KMS-11 (cell line): ENCODE data around the gene SIN3B.

Source experiments
- H2AFZ ChIP-seq: fragments of 200-600 bp; sonication (generic); 2 replicates; pipeline ENCODE4 v1.6.1; 2016; ENCODE audit warnings: antibody characterized with exemption, mixed run types, low read depth
- H3K27ac ChIP-seq: fragments of 200-600 bp; sonication (generic); 2 replicates; pipeline ENCODE4 v1.6.1; 2016; ENCODE audit warnings: mild to moderate bottlenecking, mixed run types
- H3K27me3 ChIP-seq: fragments of 200-600 bp; sonication (generic); 2 replicates; pipeline ENCODE4 v1.6.1; 2017; ENCODE audit warnings: mild to moderate bottlenecking, low read depth, mixed run types, moderate library complexity; ENCODE audit not compliant: insufficient read depth
- H3K36me3 ChIP-seq: fragments of 200-600 bp; sonication (generic); 2 replicates; pipeline ENCODE4 v1.6.1; 2017; ENCODE audit warnings: mild to moderate bottlenecking, mixed run types; ENCODE audit not compliant: insufficient read depth
- H3K4me1 ChIP-seq: fragments of 200-600 bp; sonication (generic); 2 replicates; pipeline ENCODE4 v1.6.1; 2016; ENCODE audit warnings: mild to moderate bottlenecking, low read depth, mixed run types; ENCODE audit not compliant: poor library complexity, severe bottlenecking
- H3K4me2 ChIP-seq: fragments of 200-600 bp; sonication (generic); 2 replicates; pipeline ENCODE4 v1.7.0; 2016; ENCODE audit warnings: mild to moderate bottlenecking, mixed run types
- H3K4me3 ChIP-seq: fragments of 200-600 bp; sonication (generic); IDR thresholded peaks from 2 replicates; pipeline ENCODE4 v1.6.1; 2017; ENCODE audit warnings: low read depth, low read length, mixed read lengths; ENCODE audit not compliant: insufficient read depth
- H3K79me2 ChIP-seq: fragments of 200-600 bp; sonication (generic); 2 replicates; pipeline ENCODE4 v1.6.1; 2016; ENCODE audit warnings: low read depth, mixed run types; ENCODE audit not compliant: insufficient read depth
- H3K9ac ChIP-seq: fragments of 200-600 bp; sonication (generic); 2 replicates; pipeline ENCODE4 v1.6.1; 2016; ENCODE audit warnings: mild to moderate bottlenecking, mixed run types
- H4K20me1 ChIP-seq: fragments of 200-600 bp; sonication (generic); 2 replicates; pipeline ENCODE4 v1.6.1; 2016; ENCODE audit warnings: mild to moderate bottlenecking, mixed run types; ENCODE audit not compliant: insufficient read depth
- TF ChIP-seq, protein P1 (sequence below): fragments of 200-600 bp; sonication (generic); conservative IDR thresholded peaks from 2 replicates; pipeline ENCODE4 v1.6.1; 2017; ENCODE audit warnings: low read depth, mild to moderate bottlenecking, antibody characterized with exemption, low read length, moderate library complexity, mixed read lengths

Gene SIN3B

DNA sequence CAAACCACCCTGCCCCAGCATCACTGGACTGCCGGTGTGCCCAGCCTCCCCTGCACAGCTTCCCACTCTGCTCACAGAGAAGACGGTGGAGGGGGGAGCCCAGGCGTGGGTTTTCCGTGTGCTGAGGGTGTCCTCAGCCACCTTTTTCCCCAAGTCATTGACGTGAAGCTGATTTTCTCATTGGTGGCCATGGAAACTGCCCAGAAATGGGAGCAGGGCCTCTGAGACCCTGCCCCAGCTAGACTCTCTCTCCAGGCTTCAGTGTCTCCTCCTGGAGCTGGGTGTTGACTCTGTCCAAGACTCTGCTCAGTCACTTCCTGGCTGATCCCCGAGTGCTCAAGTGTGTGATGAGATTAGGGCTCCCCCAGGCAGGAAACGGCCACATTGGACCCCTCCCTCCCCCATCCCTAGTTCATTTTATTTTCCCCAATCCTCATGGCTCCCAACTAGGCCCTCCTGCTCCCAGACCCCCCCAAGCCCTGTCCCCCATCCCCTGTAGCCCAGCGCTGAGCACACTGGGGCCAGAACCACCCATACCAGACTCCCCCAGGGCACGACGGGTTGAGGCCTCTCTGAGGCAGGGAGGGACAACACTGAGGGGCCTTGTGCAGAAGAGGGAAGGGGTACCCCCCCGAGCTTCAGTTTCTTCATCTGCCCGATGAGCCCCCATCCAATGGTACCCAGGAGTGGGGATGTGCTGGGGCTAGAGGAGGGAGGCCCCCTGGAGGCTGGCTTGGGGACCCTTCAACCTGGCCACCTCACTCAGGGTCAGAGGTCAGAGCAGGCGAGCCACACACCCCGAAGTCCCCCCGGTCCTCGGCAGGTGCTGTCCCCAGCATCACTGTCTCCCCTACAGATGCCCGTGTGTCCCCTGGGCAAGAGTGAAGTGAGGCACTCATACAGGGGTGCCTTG, 58.4 kb downstream of the SIN3B start:
- no peak overlapping the region for H2AFZ ChIP-seq
- H3K4me3 ChIP-seq: no peak overlapping the region
- H3K36me3 ChIP-seq: no peaks in the 10 kb centered on the region
- no peaks in the 10 kb centered on the region for H3K27me3 ChIP-seq
- no peak overlapping the region for H3K9ac ChIP-seq
- peaks cover 74% of the 10 kb centered on the region for H3K4me1 ChIP-seq
- H4K20me1 ChIP-seq: no peaks in the 10 kb centered on the region
- TF ChIP-seq, protein P1, sequence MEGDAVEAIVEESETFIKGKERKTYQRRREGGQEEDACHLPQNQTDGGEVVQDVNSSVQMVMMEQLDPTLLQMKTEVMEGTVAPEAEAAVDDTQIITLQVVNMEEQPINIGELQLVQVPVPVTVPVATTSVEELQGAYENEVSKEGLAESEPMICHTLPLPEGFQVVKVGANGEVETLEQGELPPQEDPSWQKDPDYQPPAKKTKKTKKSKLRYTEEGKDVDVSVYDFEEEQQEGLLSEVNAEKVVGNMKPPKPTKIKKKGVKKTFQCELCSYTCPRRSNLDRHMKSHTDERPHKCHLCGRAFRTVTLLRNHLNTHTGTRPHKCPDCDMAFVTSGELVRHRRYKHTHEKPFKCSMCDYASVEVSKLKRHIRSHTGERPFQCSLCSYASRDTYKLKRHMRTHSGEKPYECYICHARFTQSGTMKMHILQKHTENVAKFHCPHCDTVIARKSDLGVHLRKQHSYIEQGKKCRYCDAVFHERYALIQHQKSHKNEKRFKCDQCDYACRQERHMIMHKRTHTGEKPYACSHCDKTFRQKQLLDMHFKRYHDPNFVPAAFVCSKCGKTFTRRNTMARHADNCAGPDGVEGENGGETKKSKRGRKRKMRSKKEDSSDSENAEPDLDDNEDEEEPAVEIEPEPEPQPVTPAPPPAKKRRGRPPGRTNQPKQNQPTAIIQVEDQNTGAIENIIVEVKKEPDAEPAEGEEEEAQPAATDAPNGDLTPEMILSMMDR: no peak
- peak overlapping the region; percentile 47; the same call in 1 of the 2 replicates for H3K4me2 ChIP-seq
- H3K27ac ChIP-seq: peak overlapping the region; percentile 60; the same call in 1 of the 2 replicates
- H3K79me2 ChIP-seq: 0 out of 2 replicates have a peak, but pooled peaks cover 12% of the 10 kb centered on the region

DNA sequence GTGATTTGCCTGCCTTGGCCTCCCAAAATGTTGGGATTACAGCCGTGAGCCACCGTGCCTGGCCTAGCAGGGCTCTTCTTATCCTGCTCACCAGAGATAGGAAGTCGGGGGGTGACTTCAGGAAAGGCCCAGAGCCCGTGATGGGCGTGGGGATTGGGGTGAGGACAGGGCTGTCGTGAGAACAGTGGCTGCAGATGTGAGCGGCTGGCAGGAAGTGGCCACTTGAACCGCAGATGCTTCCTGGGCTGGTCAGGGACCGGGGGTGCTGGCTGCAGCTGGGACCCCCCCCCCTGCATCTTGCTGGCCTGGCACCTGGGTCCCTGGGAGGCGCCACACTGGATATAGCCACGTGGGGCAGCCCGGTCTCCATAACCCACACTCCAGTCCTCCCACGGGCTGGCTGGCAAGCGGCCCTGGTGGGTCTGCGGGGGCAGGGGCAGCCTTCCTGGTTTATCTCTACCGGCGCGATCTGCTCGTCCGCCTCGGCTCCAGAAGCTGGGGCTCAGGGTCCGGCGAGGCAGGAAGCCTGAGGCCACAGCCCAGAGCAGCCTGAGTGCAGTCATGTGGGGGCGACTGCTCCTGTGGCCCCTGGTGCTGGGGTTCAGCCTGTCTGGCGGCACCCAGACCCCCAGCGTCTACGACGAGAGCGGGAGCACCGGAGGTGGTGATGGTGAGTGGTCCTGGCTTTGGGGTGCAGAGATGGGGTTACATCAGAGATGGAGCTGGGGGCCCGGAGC, 59.6 kb downstream of the SIN3B start, which contains the start of gene F2RL3:
TSS of gene F2RL3 (plus strand) at position 371 of the 737 bp plus-strand sequence. CDS start at position 562, 191 bp downstream.
- no peak within 1 kb of the TSS for H3K4me3 ChIP-seq

DNA sequence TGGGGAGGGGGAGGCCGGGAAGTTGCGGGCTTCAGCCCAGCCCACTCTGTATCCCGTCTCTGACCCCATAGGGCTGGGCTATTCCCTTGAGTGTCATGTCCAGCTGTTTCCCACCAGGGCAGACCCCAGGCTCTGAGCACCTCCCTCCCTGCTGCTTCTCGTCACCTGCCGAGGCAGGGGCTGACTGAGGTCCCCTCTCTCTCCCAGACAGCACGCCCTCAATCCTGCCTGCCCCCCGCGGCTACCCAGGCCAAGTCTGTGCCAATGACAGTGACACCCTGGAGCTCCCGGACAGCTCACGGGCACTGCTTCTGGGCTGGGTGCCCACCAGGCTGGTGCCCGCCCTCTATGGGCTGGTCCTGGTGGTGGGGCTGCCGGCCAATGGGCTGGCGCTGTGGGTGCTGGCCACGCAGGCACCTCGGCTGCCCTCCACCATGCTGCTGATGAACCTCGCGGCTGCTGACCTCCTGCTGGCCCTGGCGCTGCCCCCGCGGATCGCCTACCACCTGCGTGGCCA, 60.2 kb downstream of the SIN3B start:
- peak overlapping the region; percentile 34; the same call in 1 of the 2 replicates for H3K4me2 ChIP-seq
- no peak overlapping the region for H2AFZ ChIP-seq
- TF ChIP-seq, protein P1: no peak

More for the DNA sequence above, 59.6 kb downstream of the SIN3B start, which contains the start of gene F2RL3:
- no peaks in the 10 kb centered on the region for H4K20me1 ChIP-seq
- peak within 1 kb of the TSS; percentile 52; the same call in 1 of the 2 replicates for H3K9ac ChIP-seq
- peaks cover 76% of the 10 kb centered on the region for H3K4me1 ChIP-seq
- H2AFZ ChIP-seq: peak within 1 kb of the TSS; percentile 21; the same call in 1 of the 2 replicates
- no peaks in the 10 kb centered on the region for H3K27me3 ChIP-seq
- TF ChIP-seq, protein P1: no peak
- peak within 1 kb of the TSS; percentile 47; the same call in 1 of the 2 replicates for H3K4me2 ChIP-seq
- H3K79me2 ChIP-seq: 0 out of 2 replicates have a peak, but pooled peaks cover 12% of the 10 kb centered on the region
- peak within 1 kb of the TSS; percentile 60 for H3K27ac ChIP-seq
- no peaks in the 10 kb centered on the region for H3K36me3 ChIP-seq

DNA sequence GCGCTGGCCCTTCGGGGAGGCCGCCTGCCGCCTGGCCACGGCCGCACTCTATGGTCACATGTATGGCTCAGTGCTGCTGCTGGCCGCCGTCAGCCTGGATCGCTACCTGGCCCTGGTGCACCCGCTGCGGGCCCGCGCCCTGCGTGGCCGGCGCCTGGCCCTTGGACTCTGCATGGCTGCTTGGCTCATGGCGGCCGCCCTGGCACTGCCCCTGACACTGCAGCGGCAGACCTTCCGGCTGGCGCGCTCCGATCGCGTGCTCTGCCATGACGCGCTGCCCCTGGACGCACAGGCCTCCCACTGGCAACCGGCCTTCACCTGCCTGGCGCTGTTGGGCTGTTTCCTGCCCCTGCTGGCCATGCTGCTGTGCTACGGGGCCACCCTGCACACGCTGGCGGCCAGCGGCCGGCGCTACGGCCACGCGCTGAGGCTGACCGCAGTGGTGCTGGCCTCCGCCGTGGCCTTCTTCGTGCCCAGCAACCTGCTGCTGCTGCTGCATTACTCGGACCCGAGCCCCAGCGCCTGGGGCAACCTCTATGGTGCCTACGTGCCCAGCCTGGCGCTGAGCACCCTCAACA, 60.8 kb downstream of the SIN3B start:
- no peaks in the 10 kb centered on the region for H4K20me1 ChIP-seq
- H3K9ac ChIP-seq: no peak overlapping the region
- H3K27ac ChIP-seq: no peak overlapping the region
- H2AFZ ChIP-seq: no peak overlapping the region
- no peak overlapping the region for H3K4me3 ChIP-seq
- H3K79me2 ChIP-seq: 0 out of 2 replicates have a peak, but pooled peaks cover 12% of the 10 kb centered on the region
- TF ChIP-seq, protein P1: no peak
- no peaks in the 10 kb centered on the region for H3K27me3 ChIP-seq
- H3K4me2 ChIP-seq: peak overlapping the region; percentile 34; the same call in 1 of the 2 replicates
- H3K36me3 ChIP-seq: no peaks in the 10 kb centered on the region
- H3K4me1 ChIP-seq: peaks cover 73% of the 10 kb centered on the region

More for the DNA sequence above, 60.2 kb downstream of the SIN3B start:
- Histone ChIP-seq H3K9ac (peak overlapping the region; percentile 52; the same call in 1 of the 2 replicates), H3K27me3 (no peaks in the 10 kb centered on the region), H3K4me3 (no peak overlapping the region), H3K79me2 (0 out of 2 replicates have a peak, but pooled peaks cover 12% of the 10 kb centered on the region), H3K36me3 (no peaks in the 10 kb centered on the region), H4K20me1 (no peaks in the 10 kb centered on the region), H3K4me1 (peaks cover 76% of the 10 kb centered on the region), H3K27ac (peak overlapping the region; percentile 60)
